HG02678 (cell line): ENCODE results near the gene CDKN2A.
A peak's percentile ranks its signal among the peaks of the same experiment; 100 is the strongest.

Experiments
- ATAC-seq: cut with Tn5 transposase; IDR thresholded peaks from one replicate; pipeline ENCODE4 v1.9.1; 2021; ENCODE audit warnings: mild to moderate bottlenecking, moderate library complexity; ENCODE audit not compliant: unreplicated experiment

CDKN2A gene

GRCh38 chr9:21993893-21994555, at the start of gene CDKN2A:
TSS of gene CDKN2A (minus strand) at chr9:21994392.
- ATAC-seq = peak; percentile 43

- ATAC-seq = no peak
Measured at GRCh38 chr9:22043928-22044327, 49.7 kb upstream of the CDKN2A start.

- ATAC-seq = no peak
Measured at GRCh38 chr9:22041775-22042174, 47.6 kb upstream of the CDKN2A start.

- no peak for ATAC-seq
Measured at GRCh38 chr9:22041344-22041743, 47.2 kb upstream of the CDKN2A start.

GRCh38 chr9:22040760-22041159, 46.6 kb upstream of the CDKN2A start:
- ATAC-seq = no peak

GRCh38 chr9:22039258-22039657, 45.1 kb upstream of the CDKN2A start:
- no peak for ATAC-seq

GRCh38 chr9:22037954-22038690, 43.9 kb upstream of the CDKN2A start:
- peak; percentile 49 for ATAC-seq

GRCh38 chr9:22036866-22037626, 42.9 kb upstream of the CDKN2A start:
- ATAC-seq = no peak

GRCh38 chr9:22035591-22036011, 41.4 kb upstream of the CDKN2A start:
- no peak for ATAC-seq

GRCh38 chr9:22033012-22033630, 38.9 kb upstream of the CDKN2A start:
- no peak for ATAC-seq

- ATAC-seq = no peak
Measured at GRCh38 chr9:22031655-22032411, 37.6 kb upstream of the CDKN2A start.

GRCh38 chr9:22030101-22030598, 36.0 kb upstream of the CDKN2A start:
- ATAC-seq = peak; percentile 71

GRCh38 chr9:22029231-22029630, 35.0 kb upstream of the CDKN2A start:
- ATAC-seq = no peak

- no peak for ATAC-seq
Measured at GRCh38 chr9:22028394-22028793, 34.2 kb upstream of the CDKN2A start.

GRCh38 chr9:22026696-22027095, 32.5 kb upstream of the CDKN2A start:
- no peak for ATAC-seq

- no peak for ATAC-seq
Measured at GRCh38 chr9:22022396-22022795, 28.2 kb upstream of the CDKN2A start.

- no peak for ATAC-seq
Measured at GRCh38 chr9:22010866-22011625, 16.9 kb upstream of the CDKN2A start.

GRCh38 chr9:22009506-22009867, 15.3 kb upstream of the CDKN2A start:
- peak; percentile 48 for ATAC-seq

- peak; percentile 93 for ATAC-seq
Measured at GRCh38 chr9:22008717-22009505, 14.7 kb upstream of the CDKN2A start, which contains the start of gene CDKN2B. TSS of gene CDKN2B (minus strand) at chr9:22009305. CDS start at chr9:22008953, 352 bp downstream.
